Mesothelial cell of epicardium (in vitro differentiated cells): ENCODE results near the gene ULK4. TPM values are rescaled to one million over a fixed set of nuclear protein-coding genes. Genes with fewer than 3 reads are reported as not detected.
A peak's percentile ranks its signal among the peaks of the same experiment; 100 is the strongest.
"Not testable (repeated sequence)": the region's sequence is repeated elsewhere in the genome, so short reads cannot be mapped to it uniquely, and the experiment has no call there.

Experiments
- DNase-seq, 2 experiments: peaks; one replicate each; pipeline ENCODE4 v3.0.0; 2021; ENCODE audit warnings: low spot score in 2 of 2; ENCODE audit not compliant: unreplicated experiment in 2 of 2
- H3K27ac Mint-ChIP-seq: 2 replicates; pipeline ENCODE4 v1.8.0; 2021; ENCODE audit warnings: mixed read lengths
- H3K27me3 Mint-ChIP-seq: 2 replicates; pipeline ENCODE4 v1.8.0; 2021; ENCODE audit warnings: low read depth, mixed read lengths
- H3K36me3 Mint-ChIP-seq: 2 replicates; pipeline ENCODE4 v1.8.0; 2021; ENCODE audit warnings: mixed read lengths
- H3K4me1 Mint-ChIP-seq: 2 replicates; pipeline ENCODE4 v1.8.0; 2021; ENCODE audit warnings: mixed read lengths
- H3K4me3 Mint-ChIP-seq: 2 replicates; pipeline ENCODE4 v1.8.0; 2021; ENCODE audit warnings: mild to moderate bottlenecking, moderate library complexity, mixed read lengths
- H3K9me3 Mint-ChIP-seq: 2 replicates; pipeline ENCODE4 v1.8.0; 2021; ENCODE audit warnings: mixed read lengths
- CTCF ChIP-seq: fragments of 200-600 bp; sonication (generic); IDR thresholded peaks from one replicate; pipeline ENCODE4 v1.5.0; 2021; ENCODE audit warnings: antibody characterized with exemption; ENCODE audit not compliant: unreplicated experiment
- total RNA-seq: library from RNA; stranded (reverse); gene quantifications from 3 replicates; pipeline ENCODE4 v1.2.1, GENCODE V29; 2021

The ULK4 gene
- total RNA-seq, 1 donor from 2014 or later = 10.7 TPM

GRCh38 chr3:41882956-41883355 lies 78.9 kb downstream of the ULK4 start:
- no peak for DNase-seq
- Mint-ChIP-seq H3K4me3 (no peak overlapping the region), H3K27ac (no peak overlapping the region), H3K36me3 (peaks cover 2% of the 10 kb centered on the region), H3K9me3 (no peaks in the 10 kb centered on the region), H3K4me1 (no peaks in the 10 kb centered on the region), H3K27me3 (no peaks in the 10 kb centered on the region)
- TF ChIP-seq CTCF = no peak

- no peak overlapping the region for H3K4me3 Mint-ChIP-seq
- peak; percentile 90 for TF ChIP-seq CTCF
- H3K27me3 Mint-ChIP-seq = no peaks in the 10 kb centered on the region
- H3K4me1 Mint-ChIP-seq = no peaks in the 10 kb centered on the region
- no peaks in the 10 kb centered on the region for H3K9me3 Mint-ChIP-seq
- no peak overlapping the region for H3K27ac Mint-ChIP-seq
- no peak for DNase-seq
- peaks cover 2% of the 10 kb centered on the region for H3K36me3 Mint-ChIP-seq
Measured at GRCh38 chr3:41881233-41881821, 80.6 kb downstream of the ULK4 start.

- Mint-ChIP-seq H3K27ac (no peak overlapping the region), H3K36me3 (no peaks in the 10 kb centered on the region)
- no peak for TF ChIP-seq CTCF
Measured at GRCh38 chr3:41880387-41880786, 81.5 kb downstream of the ULK4 start.

GRCh38 chr3:41877741-41878140 lies 84.2 kb downstream of the ULK4 start:
- H3K4me1 Mint-ChIP-seq, DNase-seq: not testable (repeated sequence)

More at GRCh38 chr3:41880387-41880786, 81.5 kb downstream of the ULK4 start:
- Mint-ChIP-seq H3K9me3 (no peaks in the 10 kb centered on the region), H3K4me3 (no peak overlapping the region), H3K4me1 (no peaks in the 10 kb centered on the region), H3K27me3 (no peaks in the 10 kb centered on the region)
- DNase-seq = no peak

GRCh38 chr3:41874022-41874421 lies 87.9 kb downstream of the ULK4 start:
- Mint-ChIP-seq H3K27me3 (no peaks in the 10 kb centered on the region), H3K27ac (no peak overlapping the region), H3K9me3 (peaks cover 17% of the 10 kb centered on the region), H3K4me1 (no peaks in the 10 kb centered on the region), H3K4me3 (no peak overlapping the region), H3K36me3 (peaks cover 16% of the 10 kb centered on the region)
- TF ChIP-seq CTCF = no peak
- DNase-seq = no peak

More at GRCh38 chr3:41877741-41878140, 84.2 kb downstream of the ULK4 start:
- not testable (repeated sequence) for H3K9me3 Mint-ChIP-seq, H3K4me3 Mint-ChIP-seq, H3K36me3 Mint-ChIP-seq, H3K27me3 Mint-ChIP-seq, H3K27ac Mint-ChIP-seq

GRCh38 chr3:41872157-41872556 lies 89.7 kb downstream of the ULK4 start:
- TF ChIP-seq CTCF = no peak
- H3K9me3 Mint-ChIP-seq = peaks cover 21% of the 10 kb centered on the region
- H3K36me3 Mint-ChIP-seq = peaks cover 20% of the 10 kb centered on the region
- no peak overlapping the region for H3K27ac Mint-ChIP-seq
- H3K27me3 Mint-ChIP-seq = no peaks in the 10 kb centered on the region
- DNase-seq = no peak
- no peak overlapping the region for H3K4me3 Mint-ChIP-seq
- H3K4me1 Mint-ChIP-seq = no peaks in the 10 kb centered on the region
